Cerebellar cortex (tissue), 1 donor: ENCODE measurements around the gene BLVRB.

Experiments used
- DNase-seq: peaks from one replicate; pipeline ENCODE4 v3.0.0-alpha.2; 2015; ENCODE audit warnings: low spot score

The BLVRB gene

DNA sequence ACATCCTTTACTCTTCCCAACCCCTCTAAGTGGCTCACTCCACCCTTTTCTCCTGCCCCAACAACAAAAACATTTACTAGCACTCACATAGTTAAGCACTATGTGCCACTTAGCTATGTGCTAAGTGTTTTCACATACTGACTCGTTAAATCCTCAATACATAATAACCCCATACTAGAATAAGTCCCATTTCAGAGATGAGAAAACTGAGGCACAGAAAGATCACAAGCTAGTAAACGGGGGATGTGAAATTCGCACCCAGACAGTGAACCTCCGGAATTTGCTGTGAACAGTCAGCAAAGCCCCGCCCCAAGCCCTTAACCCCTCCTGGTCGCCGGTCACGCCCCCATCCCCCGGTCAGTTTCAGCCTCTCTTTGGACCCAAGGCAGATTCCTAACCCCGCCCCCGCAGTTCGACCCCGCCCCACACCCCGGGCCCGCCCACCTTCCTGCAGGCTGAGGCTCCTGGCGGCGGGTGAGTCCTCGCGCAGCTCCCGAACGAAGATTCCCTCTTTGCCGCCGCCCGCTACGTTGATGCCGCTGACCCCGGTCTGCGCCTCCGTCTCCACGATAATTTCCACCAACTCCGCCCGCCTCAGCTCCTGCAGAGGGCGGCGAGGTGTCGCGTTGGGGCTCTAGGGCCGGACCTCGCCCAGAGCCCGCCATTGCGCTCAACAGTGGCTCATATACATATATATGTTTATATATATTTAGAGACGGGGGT, 62.1 kb downstream of the BLVRB start:
- peak; percentile 70 for DNase-seq

DNA sequence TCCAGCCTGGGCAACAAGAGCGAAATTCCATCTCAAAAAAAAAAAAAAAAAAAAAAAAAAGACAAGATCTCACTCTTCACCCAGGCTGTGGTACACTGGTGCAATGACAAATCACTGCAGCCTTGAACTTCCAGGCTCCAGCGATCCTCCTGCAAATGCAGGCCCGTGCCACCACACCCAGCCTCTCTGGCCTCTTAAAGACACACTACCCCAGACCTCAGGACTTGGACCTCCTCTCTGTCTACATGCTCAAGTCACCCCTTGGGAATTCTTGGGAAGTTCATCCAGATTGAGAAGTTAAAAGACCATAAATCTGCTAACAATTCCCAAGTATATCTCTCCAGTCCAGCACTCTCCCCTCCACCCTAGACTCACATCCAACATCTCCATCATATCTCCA, 65.0 kb downstream of the BLVRB start:
- DNase-seq: no peak

DNA sequence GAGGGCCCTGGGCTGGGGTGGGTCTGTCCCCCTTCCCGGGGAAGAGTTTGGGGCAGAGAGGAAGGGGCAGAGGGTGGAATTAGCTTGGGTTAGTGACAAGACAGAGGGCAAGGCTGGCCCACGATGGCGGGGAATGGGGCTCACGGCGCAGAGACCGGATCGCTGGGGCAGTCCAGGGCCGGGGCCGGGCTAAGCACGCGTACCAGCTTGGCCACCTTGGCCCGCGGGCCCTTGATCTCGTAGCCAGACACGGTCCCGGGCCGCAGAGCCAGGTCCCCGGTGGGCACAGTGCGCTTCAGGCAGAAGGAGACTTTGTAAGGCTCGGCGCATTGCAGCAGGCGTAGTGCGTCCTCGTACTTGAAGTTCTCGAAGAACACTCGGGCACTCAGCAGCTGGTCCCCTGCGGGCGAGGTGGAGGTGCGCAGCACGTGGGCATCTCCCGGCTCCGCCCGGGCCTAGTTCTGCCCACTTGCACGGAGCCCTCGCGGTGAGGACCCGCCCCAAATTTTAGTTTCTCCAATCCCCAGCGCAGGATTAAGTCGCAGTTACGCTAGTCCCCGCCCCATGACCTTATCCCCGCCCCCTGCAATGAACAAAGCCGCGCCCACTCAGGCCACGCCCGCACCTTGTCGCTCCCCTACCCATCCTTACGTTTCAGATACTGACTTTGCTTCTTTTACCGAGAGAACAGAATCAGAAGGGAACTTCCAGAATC, 67.0 kb downstream of the BLVRB start:
- peak; percentile 21 for DNase-seq
